Stimulated activated CD4-positive, alpha-beta T cell treated with anti-CD3 and anti-CD28 coated beads, Interleukin-12 subunit alpha, Interleukin-12 subunit beta, amount 100 ng/mL, for 24 hours (primary cell): ENCODE results near the gene GOLGA5.

Experiments
- DNase-seq, 2 experiments: peaks; one replicate each; pipeline ENCODE4 v3.0.0-alpha.2; 2020; ENCODE audit warnings: low read depth in 2 of 2

Gene GOLGA5

GRCh38 chr14:92877757-92878431, 83.8 kb downstream of the GOLGA5 start:
- no peak for DNase-seq

GRCh38 chr14:92880351-92880750, 86.2 kb downstream of the GOLGA5 start:
- no peak for DNase-seq

GRCh38 chr14:92880851-92881250, 86.7 kb downstream of the GOLGA5 start:
- no peak for DNase-seq

- no peak for DNase-seq
These were observed 89.0 kb downstream of the GOLGA5 start for GRCh38 chr14:92883066-92883465.

- DNase-seq: no peak
These were observed 90.3 kb downstream of the GOLGA5 start for GRCh38 chr14:92884410-92884809.

- DNase-seq: no peak
These were observed 91.4 kb downstream of the GOLGA5 start for GRCh38 chr14:92885279-92886061.

- no peak for DNase-seq
These were observed 92.2 kb downstream of the GOLGA5 start for GRCh38 chr14:92886337-92886736.

- no peak for DNase-seq
These were observed 93.1 kb downstream of the GOLGA5 start for GRCh38 chr14:92887157-92887556.

- no peak for DNase-seq
These were observed 94.8 kb downstream of the GOLGA5 start for GRCh38 chr14:92888896-92889295.
